H9 (cell line): ENCODE data around the gene CXorf65. TPM values are rescaled to one million over a fixed set of nuclear protein-coding genes. Genes with fewer than 3 reads are reported as not detected.

Source experiments
- DNase-seq: peaks from one replicate; pipeline ENCODE4 v3.0.0-alpha.2; 2017
- H2AFZ ChIP-seq: one replicate; pipeline ENCODE4 v1.6.1; 2013; ENCODE audit warnings: mild to moderate bottlenecking, low read length, control low read depth, moderate library complexity
- H2AK5ac ChIP-seq: 2 replicates; pipeline ENCODE4 v1.6.1; 2013; ENCODE audit warnings: low read length, control low read depth, mixed read lengths; ENCODE audit not compliant: insufficient read length
- H2BK120ac ChIP-seq: one replicate; pipeline ENCODE4 v1.6.1; 2013; ENCODE audit warnings: low read depth, mild to moderate bottlenecking, low read length, control low read depth, inconsistent platforms; ENCODE audit not compliant: poor library complexity, severe bottlenecking
- H2BK12ac ChIP-seq: 2 replicates; pipeline ENCODE4 v1.6.1; 2013; ENCODE audit warnings: low read length, control low read depth, mixed read lengths, low read depth; ENCODE audit not compliant: insufficient read length
- H2BK15ac ChIP-seq: 2 replicates; pipeline ENCODE4 v1.6.1; 2013; ENCODE audit warnings: low read depth, low read length, control low read depth
- H2BK20ac ChIP-seq: one replicate; pipeline ENCODE4 v1.6.1; 2013; ENCODE audit warnings: low read depth, mild to moderate bottlenecking, low read length, control low read depth, inconsistent platforms; ENCODE audit not compliant: poor library complexity, severe bottlenecking
- H2BK5ac ChIP-seq: 2 replicates; pipeline ENCODE4 v1.6.1; 2013; ENCODE audit warnings: low read length, control low read depth, mixed read lengths; ENCODE audit not compliant: insufficient read length
- H3K14ac ChIP-seq: 2 replicates; pipeline ENCODE4 v1.6.1; 2013; ENCODE audit warnings: low read length, control low read depth; ENCODE audit not compliant: insufficient read depth
- H3K18ac ChIP-seq: 2 replicates; pipeline ENCODE4 v1.6.1; 2013; ENCODE audit warnings: low read depth, mild to moderate bottlenecking, mixed read lengths, low read length, control low read depth; ENCODE audit not compliant: insufficient read length
- H3K23ac ChIP-seq: 2 replicates; pipeline ENCODE4 v1.6.1; 2013; ENCODE audit warnings: low read length, control low read depth, mixed read lengths, low read depth; ENCODE audit not compliant: insufficient read length
- H3K23me2 ChIP-seq: 2 replicates; pipeline ENCODE4 v1.6.1; 2013; ENCODE audit warnings: low read depth, mild to moderate bottlenecking, mixed read lengths, low read length, control low read depth; ENCODE audit not compliant: insufficient read length, poor library complexity, severe bottlenecking
- H3K27ac ChIP-seq: 2 replicates; pipeline ENCODE4 v1.5.1; 2013; ENCODE audit warnings: low read length, control low read depth, mixed read lengths, low read depth; ENCODE audit not compliant: insufficient read length
- H3K27me3 ChIP-seq: 2 replicates; pipeline ENCODE4 v1.6.1; 2013; ENCODE audit warnings: low read length, control low read depth, inconsistent platforms; ENCODE audit not compliant: insufficient read depth
- H3K4ac ChIP-seq: 2 replicates; pipeline ENCODE4 v1.6.1; 2013; ENCODE audit warnings: low read depth, mild to moderate bottlenecking, control low read depth, inconsistent platforms, low read length, moderate library complexity
- H3K4me1 ChIP-seq: 2 replicates; pipeline ENCODE4 v1.6.1; 2013; ENCODE audit warnings: low read length, control low read depth, inconsistent platforms; ENCODE audit not compliant: insufficient read depth
- H3K4me2 ChIP-seq: 2 replicates; pipeline ENCODE4 v1.6.1; 2013; ENCODE audit warnings: low read length, control low read depth, mixed read lengths; ENCODE audit not compliant: insufficient read length, insufficient read depth
- H3K56ac ChIP-seq: 2 replicates; pipeline ENCODE4 v1.6.1; 2013; ENCODE audit warnings: low read depth, mild to moderate bottlenecking, mixed read lengths, low read length, control low read depth; ENCODE audit not compliant: insufficient read length
- H3K79me1 ChIP-seq: 2 replicates; pipeline ENCODE4 v1.6.1; 2013; ENCODE audit warnings: low read depth, mild to moderate bottlenecking, moderate library complexity, low read length, control low read depth, inconsistent platforms; ENCODE audit not compliant: insufficient read depth, poor library complexity, severe bottlenecking
- H3K79me2 ChIP-seq: 2 replicates; pipeline ENCODE4 v1.6.1; 2013; ENCODE audit warnings: low read length, control low read depth, inconsistent platforms; ENCODE audit not compliant: insufficient read depth
- H3K9ac ChIP-seq: 2 replicates; pipeline ENCODE4 v1.6.1; 2013; ENCODE audit warnings: low read length, control low read depth, mixed read lengths; ENCODE audit not compliant: insufficient read length; ENCODE audit errors: extremely low read depth
- H3K9me3 ChIP-seq: one replicate; pipeline ENCODE4 v1.6.1; 2013; ENCODE audit warnings: low read depth, low read length, inconsistent platforms; ENCODE audit not compliant: control insufficient read depth
- H3T11ph ChIP-seq: one replicate; pipeline ENCODE4 v1.6.1; 2013; ENCODE audit warnings: mild to moderate bottlenecking, low read length, control low read depth, inconsistent platforms
- H4K20me1 ChIP-seq: one replicate; pipeline ENCODE4 v1.6.1; 2013; ENCODE audit not compliant: control insufficient read depth, insufficient read length, insufficient read depth
- H4K5ac ChIP-seq: 2 replicates; pipeline ENCODE4 v1.6.1; 2013; ENCODE audit warnings: low read depth, mild to moderate bottlenecking, mixed read lengths, low read length, control low read depth; ENCODE audit not compliant: insufficient read length
- H4K8ac ChIP-seq: replicated peaks from 2 replicates; pipeline ENCODE4 v1.6.1; 2013; ENCODE audit warnings: low read length, control low read depth, mixed read lengths, low read depth; ENCODE audit not compliant: insufficient read length
- H4K91ac ChIP-seq: 2 replicates; pipeline ENCODE4 v1.6.1; 2013; ENCODE audit warnings: low read depth, mild to moderate bottlenecking, moderate library complexity, mixed read lengths, low read length, control low read depth; ENCODE audit not compliant: insufficient read length
- H3K27ac Mint-ChIP-seq, 3 experiments: 2 replicates in 2 of 3; 3 replicates in 1 of 3; pipeline ENCODE4 v1.8.0; 2020 to 2021; ENCODE audit warnings: mixed read lengths in 3 of 3, mild to moderate bottlenecking in 1 of 3, moderate library complexity in 1 of 3
- H3K27me3 Mint-ChIP-seq: 2 replicates; pipeline ENCODE4 v1.8.0; 2021; ENCODE audit warnings: low read depth, mild to moderate bottlenecking, moderate library complexity, mixed read lengths
- H3K36me3 Mint-ChIP-seq, 3 experiments: 2 replicates in 2 of 3; 3 replicates in 1 of 3; pipeline ENCODE4 v1.8.0; 2020 to 2021; ENCODE audit warnings: low read depth in 3 of 3, mixed read lengths in 3 of 3; ENCODE audit not compliant: insufficient read depth in 1 of 3
- H3K4me1 Mint-ChIP-seq, 2 experiments: 2 replicates each; pipeline ENCODE4 v1.8.0; 2020; ENCODE audit warnings: mixed read lengths in 2 of 2
- H3K4me3 Mint-ChIP-seq, 2 experiments: 2 replicates in 1 of 2; 3 replicates in 1 of 2; pipeline ENCODE4 v1.8.0; 2020 to 2021; ENCODE audit warnings: mild to moderate bottlenecking in 2 of 2, mixed read lengths in 2 of 2, moderate library complexity in 1 of 2
- H3K9me3 Mint-ChIP-seq, 2 experiments: 2 replicates in 1 of 2; 3 replicates in 1 of 2; pipeline ENCODE4 v1.8.0; 2020; ENCODE audit warnings: mild to moderate bottlenecking in 2 of 2, mixed read lengths in 2 of 2, moderate library complexity in 1 of 2
- CTCF ChIP-seq: fragments of 200-600 bp; sonication (generic); conservative IDR thresholded peaks from 3 replicates; pipeline ENCODE4 v1.8.0; 2021; ENCODE audit warnings: antibody characterized with exemption, mild to moderate bottlenecking
- WGBS: extraction: QIAGEN DNeasy Blood & Tissue Kit; methylation state at CpG from one replicate; pipeline ENCODE4 v1.1.7; 2013; ENCODE audit warnings: missing lambda C conversion rate, low lambda C conversion rate, mixed read lengths; ENCODE audit not compliant: insufficient read length; ENCODE audit errors: extremely low coverage; 5-methylcytosine and 5-hydroxymethylcytosine counted together
- total RNA-seq: library from RNA; stranded (reverse); gene quantifications from 2 replicates; pipeline ENCODE4 v1.2.1, GENCODE V29; 2021

CXorf65 gene
- total RNA-seq, 1 experiment from 2014 or later = not detected

- DNase-seq = no peak
- Histone ChIP-seq H2BK120ac (no peak overlapping the region), H2BK15ac (no peak overlapping the region), H3K9ac (no peak overlapping the region), H3K4me1 (no peaks in the 10 kb centered on the region), H3K4ac (no peak overlapping the region), H3K23me2 (no peaks in the 10 kb centered on the region), H2BK20ac (no peak overlapping the region), H2BK12ac (no peak overlapping the region), H3K27me3 (no peaks in the 10 kb centered on the region), H4K8ac (no peak overlapping the region), H4K5ac (no peak overlapping the region), H3K79me2 (no peaks in the 10 kb centered on the region), H3K27ac (no peak overlapping the region), H3T11ph (no peak overlapping the region), H2BK5ac (no peak overlapping the region), H3K56ac (no peak overlapping the region), H3K9me3 (peaks cover 19% of the 10 kb centered on the region), H2AK5ac (no peak overlapping the region), H2AFZ (no peak overlapping the region), H3K23ac (no peak overlapping the region), H4K20me1 (no peaks in the 10 kb centered on the region), H3K79me1 (no peaks in the 10 kb centered on the region), H4K91ac (no peak overlapping the region), H3K4me2 (no peak overlapping the region), H3K18ac (no peak overlapping the region), H3K14ac (no peak overlapping the region)
- WGBS = no CpG with 5 or more reads among the region's 5 CpGs
- TF ChIP-seq CTCF = no peak
- Mint-ChIP-seq H3K4me1 (no peaks in the 10 kb centered on the region), H3K27me3 (peaks cover 3% of the 10 kb centered on the region), H3K9me3 (peaks cover 38 to 49% of the 10 kb centered on the region in 2 experiments), H3K27ac (no peak overlapping the region), H3K36me3 (no peaks in the 10 kb centered on the region), H3K4me3 (no peak overlapping the region)
These were observed 24.4 kb downstream of the CXorf65 start for GRCh38 chrX:71082124-71082647.
